GM19324 (cell line): ENCODE measurements around the gene B4GALT4.
"Not testable (repeated sequence)": the region's sequence is repeated elsewhere in the genome, so short reads cannot be mapped to it uniquely, and the experiment has no call there.

ENCODE experiments used
- ATAC-seq: cut with Tn5 transposase; IDR thresholded peaks from one replicate; pipeline ENCODE4 v1.9.1; 2021; ENCODE audit warnings: mild to moderate bottlenecking, moderate library complexity; ENCODE audit not compliant: unreplicated experiment, low FRiP score

B4GALT4 gene

DNA sequence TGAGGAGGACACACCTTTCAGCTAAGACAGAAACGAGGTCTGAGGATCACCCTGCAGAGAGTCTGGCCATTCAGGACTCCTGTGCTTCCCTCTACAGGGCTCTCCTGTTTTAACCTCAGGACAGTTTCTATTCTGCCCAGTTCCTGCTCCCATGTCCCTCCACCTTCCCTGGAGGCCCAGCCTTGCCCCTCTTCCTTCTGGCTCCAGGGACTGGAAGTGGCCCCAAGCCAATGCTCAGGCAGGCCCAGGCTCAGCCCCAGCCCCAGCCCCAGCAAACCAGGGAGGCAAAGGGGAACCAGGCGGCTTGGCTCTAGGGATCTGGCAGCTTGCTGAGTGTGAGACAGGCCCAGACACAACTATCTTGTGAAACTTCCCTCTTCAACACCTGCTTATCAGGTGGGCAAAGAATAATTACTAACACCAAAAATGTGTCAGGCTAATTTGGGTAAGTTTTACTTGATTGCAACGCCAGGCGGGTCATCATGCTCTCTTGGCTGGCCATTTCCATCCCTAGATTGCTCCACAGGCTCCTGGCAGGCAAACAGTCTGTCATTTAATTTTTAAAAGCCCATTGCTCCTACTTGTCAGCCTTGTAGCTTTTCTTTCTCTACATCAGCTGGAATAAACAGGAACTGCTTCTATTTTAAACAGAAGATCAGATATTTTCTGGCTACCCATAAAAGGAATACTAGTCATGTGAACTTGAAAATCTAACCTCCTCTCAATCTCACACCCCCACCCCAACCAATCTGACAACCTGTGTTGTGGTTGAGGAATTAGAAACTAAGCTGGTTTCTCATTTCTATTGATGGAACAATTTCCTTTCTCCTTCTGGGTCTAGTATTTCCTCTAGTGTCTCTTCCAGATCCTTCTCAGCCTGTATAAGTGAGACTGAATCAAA lies 33.8 kb downstream of the B4GALT4 start:
- no peak for ATAC-seq

DNA sequence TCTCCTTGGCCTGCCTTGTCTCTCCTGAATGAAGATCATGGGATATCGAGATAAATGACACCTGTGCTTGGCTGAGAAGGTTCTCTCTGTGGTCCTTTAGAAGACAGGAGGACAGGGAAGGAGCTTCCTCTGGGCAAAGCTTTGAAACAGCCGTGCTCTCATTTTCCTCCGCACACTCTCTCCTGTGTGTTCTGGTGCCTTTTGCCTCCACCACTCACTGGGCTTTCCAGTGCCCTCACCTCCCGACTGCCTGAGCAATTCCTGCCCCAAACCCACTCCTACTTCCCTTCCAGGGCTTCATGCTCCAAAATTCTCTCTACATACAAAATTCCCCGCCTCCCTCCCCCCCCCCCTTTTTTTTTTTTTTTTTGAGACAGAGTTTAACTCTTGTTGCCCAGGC lies 35.0 kb downstream of the B4GALT4 start:
- no peak for ATAC-seq

DNA sequence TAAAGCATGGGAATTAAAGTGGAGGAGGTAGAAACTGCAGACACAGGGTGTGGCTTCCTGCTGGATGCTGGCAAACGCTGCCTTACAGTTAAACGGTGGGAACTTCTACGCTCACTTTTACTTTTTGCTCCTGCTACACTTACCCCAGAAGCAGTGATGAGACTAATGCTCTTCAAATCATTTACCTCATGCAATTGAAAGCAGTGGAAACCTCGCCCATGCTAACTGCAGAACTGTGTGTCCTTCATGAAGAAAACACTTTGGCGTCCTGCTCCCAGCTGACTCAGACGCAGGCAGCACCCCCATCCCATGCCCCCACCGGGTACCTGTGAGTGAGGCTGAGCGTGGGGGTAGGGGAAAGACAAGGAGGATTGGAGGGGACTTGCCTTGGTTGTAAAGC lies 35.5 kb downstream of the B4GALT4 start:
- no peak for ATAC-seq

DNA sequence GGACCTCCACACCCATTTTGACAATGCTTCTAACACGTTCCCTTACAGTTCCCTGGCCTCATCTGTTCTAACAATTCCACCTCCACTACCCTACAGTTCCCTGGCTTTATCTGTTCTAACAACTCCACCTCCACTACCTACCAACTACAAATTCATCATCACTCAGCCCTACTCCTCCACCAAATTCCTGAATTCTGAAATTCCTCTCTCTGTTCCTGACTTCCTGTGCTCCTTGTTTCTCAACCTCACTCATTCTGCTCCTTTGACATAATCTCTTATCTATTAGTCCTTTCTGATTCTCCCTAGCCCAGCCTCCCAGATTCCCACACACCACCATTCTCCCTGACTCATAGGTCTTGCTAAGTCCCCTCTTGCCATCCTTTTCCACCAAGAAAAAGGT lies 44.8 kb downstream of the B4GALT4 start:
- ATAC-seq: no peak

DNA sequence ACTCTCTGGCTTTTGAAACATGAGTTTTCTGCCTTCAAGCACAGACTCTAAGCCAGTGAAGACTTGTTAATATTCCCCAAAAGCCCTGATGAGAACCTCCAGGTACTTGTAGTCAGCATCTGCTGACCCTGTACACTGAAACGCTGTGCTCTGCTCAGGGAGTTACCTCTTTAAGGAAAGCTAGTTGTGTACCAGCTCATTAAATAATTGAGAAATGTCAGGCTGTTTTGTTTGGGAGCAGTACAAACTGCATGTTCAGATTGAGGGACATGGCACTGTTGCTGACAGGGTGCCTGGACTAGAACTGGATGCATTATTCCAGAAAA lies 45.6 kb downstream of the B4GALT4 start:
- no peak for ATAC-seq

DNA sequence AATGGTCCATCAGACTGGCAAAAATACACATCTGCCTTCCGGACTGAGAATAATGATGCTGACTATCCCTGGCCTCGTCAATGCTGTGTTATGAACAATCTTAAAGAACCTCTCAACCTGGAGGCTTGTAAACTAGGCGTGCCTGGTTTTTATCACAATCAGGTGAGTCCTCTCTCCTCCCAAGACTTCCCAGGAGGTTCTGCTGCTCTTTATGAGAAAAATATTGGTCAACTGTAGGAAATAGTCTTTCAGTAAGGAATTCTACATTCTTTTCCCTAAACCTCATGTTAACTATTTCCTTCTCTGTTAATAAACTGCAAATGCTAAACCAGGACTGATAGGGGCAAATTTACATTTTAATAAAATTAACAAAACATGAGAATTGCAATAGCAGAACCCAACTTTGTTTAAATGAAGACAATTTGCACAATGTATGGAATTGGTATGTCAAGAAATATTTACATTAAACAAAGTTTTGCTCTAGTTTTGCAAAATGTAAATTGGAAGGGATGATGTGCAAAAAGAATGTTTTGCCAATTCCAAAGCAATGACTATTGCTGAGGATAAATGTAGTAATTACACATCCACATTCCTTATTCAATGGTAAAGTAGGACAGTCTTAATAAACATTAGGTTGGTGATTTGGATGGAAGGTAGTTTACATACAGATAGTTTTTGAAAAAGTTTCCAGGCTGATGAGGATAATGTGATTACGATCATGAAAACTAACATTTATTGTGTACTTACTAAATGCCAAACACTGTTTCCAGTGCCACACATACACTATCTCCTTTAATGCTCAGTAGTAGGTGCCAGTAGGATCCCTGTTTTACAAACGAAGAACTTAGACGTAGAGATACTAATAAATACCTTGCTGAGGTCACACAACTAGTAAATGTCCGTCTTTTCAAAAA lies 46.2 kb downstream of the B4GALT4 start:
- no peak for ATAC-seq

DNA sequence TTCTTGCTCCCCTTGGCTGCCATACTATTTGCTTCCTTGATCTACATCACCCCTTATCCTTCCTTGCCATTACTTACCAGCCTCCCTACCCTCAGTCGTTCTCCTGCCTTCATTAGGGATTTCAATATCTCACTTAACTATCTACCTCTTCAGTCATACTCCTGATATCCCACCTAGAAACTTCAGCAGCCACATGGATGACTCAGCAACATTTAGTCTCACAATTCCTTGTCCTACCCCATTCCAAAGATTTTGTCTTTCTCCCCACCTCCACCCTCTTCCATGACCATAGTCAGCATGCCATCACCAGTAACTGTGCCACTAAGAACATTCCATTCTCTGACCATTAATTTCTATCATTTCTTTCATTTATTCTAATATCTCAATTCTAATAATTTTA lies 48.9 kb downstream of the B4GALT4 start:
- no peak for ATAC-seq

DNA sequence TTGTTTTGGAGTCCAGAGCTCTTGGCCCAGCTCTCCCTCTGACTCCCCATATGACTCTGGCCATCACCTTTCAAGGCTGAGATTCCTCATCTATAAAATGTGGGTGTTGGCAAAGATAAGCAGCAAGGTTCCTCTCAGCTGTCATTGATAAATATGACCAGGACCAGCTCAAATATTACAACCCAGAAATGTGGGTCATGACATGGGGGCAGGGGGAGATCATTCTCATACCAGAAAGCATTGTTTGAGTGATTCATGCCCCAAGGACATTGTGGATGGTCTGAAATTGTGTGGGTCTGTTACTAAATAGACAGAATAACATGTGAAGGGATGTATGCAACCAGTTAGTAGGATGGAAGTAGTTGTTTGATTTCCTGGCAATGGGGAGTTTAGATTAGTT lies 53.4 kb downstream of the B4GALT4 start:
- no peak for ATAC-seq

DNA sequence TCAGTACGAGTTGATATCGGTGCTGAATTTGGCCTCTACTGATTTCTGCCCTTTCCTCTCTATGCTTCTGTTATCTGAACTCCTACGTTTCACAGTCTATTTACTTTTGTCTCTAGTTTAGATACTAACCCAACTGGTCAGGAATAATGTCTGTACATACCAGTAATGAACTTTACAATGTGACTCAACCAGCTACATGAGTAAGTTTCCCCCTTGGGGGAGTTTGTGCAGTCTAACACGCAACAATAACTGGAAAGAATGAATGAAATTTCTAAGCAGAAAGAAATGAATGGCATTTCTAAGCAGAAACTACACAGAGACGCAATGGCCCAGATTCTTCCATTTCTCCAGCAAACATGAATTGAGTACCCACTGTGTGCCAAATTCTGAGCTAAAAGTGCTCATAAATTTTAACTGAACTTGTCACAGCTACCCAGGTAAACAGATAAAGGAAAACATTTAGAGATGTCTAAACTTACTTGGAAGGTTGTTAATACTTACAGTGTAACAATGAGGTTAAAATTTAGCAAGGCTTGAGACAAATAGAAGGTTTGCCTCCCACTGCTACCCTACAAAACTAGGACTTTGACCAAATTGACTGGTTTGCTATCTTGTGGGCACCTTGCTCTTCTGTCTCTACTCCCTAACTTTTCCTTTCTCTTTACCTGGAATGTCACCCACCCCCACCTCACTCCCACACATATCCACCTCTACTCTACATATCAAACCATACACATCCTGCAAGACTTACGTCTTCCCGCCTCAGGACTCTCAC lies 55.7 kb downstream of the B4GALT4 start:
- ATAC-seq: no peak

DNA sequence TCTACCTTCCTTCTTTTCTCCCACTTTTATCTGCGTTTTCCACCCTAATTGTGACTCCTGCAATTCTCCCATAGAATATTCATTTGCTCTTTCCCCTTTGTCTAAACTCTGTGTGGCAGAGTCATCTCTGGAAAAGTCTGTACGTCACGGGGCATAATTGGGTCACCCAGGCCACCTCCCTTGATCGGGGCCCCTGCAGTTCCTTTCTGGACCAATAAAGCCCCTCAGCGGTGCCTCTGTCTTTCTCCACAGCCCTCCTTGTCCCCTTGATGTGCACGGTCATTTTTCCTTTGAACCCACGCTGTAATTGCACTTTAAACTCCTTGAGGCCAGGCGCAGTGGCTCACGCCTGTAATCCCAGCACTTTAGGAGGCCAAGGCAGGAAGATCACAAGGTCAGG lies 56.6 kb downstream of the B4GALT4 start:
- ATAC-seq: no peak

DNA sequence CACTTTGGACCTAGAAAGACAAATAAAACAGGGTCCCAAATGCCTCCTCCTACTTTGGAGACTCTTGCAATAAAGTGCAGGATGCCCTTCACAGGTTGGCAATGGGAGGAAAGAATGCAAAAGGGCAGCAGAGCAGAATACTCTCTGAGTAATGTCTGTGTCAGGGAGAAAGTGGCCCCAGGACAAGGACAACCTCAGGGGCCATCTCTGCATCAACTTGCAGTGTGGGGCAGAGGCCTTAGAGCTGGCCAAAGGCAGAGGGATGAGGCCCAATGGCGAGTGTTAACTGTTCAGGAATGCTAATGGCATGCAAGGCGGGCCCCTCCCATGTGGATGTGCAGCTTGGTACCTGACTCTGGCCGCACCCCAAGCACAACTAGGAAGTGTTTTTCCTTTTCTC lies 58.9 kb downstream of the B4GALT4 start:
- ATAC-seq: no peak

DNA sequence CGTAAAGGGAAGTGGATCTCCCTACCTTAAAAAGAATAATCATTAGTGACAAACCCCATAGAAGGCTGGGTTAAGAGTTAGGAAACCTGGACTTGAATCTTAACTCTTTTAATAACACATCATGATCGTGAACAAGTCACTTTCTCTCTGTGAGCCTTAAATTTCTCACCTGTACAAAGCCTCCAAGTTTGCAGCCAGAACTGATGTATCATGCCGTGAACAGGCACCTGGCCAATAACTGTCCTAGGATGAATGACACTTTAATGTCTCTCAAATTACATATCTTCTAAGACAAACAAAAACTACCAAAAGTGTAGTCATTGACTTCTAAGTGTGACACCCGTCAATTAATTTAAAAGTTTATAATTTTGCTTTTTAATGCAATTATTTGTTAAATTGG lies 63.4 kb downstream of the B4GALT4 start:
- ATAC-seq: no peak

DNA sequence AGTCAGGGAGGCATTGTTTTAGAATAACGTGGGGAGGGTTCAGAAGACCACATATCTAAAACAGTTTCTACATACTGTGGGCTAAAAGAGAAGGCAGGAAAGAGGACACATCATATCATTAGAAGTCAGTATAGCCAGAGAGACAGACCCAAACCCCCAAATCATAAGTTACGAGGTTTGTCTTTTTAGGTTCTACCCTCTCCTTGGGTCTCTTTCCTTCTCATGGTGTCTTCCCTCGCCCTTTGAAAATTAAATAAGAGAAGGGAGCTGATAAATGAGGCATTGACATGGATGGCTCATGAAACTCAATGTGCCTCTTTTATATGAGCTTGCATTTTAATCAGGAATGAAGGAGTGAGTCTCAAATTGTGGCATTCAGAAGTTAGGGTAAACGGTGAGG lies 63.9 kb downstream of the B4GALT4 start:
- no peak for ATAC-seq

DNA sequence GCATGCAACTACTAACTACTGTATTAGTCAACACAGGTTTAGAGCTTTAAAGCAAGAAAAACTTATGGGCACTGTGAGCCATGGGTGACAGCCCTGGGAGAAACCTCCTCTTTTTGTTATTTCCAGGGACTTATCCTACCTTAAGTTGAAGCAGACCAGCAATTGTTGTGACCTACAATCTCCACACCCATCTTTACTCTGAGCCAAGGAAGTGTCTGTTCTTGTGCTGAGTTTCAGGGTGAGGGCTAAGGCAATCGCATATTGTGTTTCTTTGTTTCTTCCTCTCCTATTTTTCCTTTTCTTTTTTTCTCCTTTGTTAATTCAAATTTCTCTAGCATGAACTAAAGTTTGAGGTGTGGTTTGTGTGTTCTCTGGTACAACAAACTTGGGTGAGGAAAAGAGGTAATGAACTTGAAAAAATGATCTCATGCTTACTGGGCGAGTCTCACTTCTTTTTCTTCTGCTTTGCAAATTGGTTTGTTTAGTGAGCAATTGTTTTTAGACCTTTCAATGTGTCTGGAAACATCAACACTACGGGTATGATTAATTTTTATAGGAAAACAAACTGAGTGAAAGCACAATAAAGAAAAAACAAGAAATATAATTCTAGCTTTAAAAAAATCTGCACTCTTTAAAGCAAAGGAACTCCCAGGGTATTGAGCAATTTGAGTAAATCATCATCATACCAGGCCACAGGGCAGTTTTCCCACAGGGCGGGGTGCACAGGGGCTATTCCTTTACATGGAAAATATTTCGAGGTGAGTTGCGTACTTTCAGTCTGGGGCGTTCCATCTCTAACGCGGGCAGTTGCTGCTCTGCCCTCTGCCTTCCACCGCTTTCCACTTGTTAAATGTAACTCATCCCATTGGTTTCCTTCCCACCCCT lies 64.6 kb downstream of the B4GALT4 start:
- ATAC-seq: no peak

DNA sequence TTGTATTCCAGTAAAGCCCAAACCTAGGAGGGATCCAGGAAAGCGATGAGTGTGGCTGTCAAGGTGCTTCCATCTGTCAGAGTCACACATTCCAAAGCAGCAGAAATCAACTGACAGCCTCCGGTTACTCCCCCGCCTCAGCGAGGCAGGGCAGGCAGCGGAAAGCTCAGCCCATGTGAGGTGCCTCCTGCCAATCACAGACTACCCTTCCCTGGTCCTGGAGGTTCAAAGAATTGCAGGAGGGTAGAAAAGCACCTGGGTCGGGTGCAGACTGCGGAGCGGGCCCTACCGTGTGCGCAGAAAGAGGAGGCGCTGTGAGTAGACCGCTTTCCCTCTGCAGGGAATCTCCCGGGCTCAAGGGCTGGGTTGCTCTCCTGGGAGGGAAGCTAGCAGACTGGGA lies 67.4 kb downstream of the B4GALT4 start, which contains the start of gene UPK1B:
TSS of gene UPK1B (plus strand) at position 274 of the 400 bp plus-strand sequence. CDS start 13,144 bp downstream, outside the sequence.
- no peak for ATAC-seq

DNA sequence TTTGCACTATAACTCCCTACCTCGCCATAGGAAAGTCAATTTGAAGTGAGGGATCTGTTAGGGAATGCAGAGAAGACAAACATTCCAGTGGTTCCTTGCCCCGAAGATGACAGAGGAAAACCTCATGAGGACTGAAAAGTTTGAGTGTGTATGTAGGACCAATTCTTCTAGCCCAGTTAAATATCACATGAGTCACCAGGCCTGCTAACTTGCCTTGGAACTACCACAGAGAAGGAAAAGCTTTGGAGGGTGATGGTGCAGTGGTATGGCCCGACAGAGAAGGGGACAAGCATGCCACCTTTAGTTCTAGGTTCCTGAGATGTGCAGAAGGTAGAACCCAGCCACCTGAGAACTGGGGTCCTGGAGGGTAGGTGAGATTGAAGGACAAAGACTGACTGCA lies 69.9 kb downstream of the B4GALT4 start:
- ATAC-seq: no peak

DNA sequence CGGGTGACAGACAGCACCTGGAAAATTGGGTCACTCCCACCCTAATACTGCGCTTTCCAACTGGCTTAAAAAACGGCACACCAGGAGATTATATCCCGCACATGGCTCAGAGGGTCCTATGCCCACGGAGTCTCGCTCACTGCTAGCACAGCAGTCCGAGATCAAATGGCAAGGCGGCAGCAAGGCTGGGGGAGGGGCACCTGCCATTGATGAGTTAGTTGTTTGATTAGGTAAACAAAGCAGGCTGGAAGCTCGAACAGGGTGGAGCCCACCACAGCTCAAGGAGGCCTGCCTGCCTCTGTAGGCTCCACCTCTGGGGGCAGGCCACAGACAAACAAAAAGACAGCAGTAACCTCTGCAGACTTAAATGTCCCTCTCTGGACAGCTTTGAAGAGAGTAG lies 75.9 kb downstream of the B4GALT4 start:
- not testable (repeated sequence) for ATAC-seq
